HG03520 (cell line): Measurements from ENCODE around the gene OR10A2.
"Not testable (repeated sequence)": the region's sequence is repeated elsewhere in the genome, so short reads cannot be mapped to it uniquely, and the experiment has no call there.

Experiments
- ATAC-seq: cut with Tn5 transposase; IDR thresholded peaks from one replicate; pipeline ENCODE4 v1.9.1; 2021; ENCODE audit warnings: mild to moderate bottlenecking, moderate library complexity; ENCODE audit not compliant: unreplicated experiment

Gene OR10A2

GRCh38 chr11:6862961-6863360, at the start of gene OR10A2:
Gene OR10A2 (plus strand): TSS chr11:6863057. CDS start chr11:6869755, 6,698 bp downstream.
- no peak for ATAC-seq

GRCh38 chr11:6813656-6814055, 49.2 kb upstream of the OR10A2 start:
- no peak for ATAC-seq

GRCh38 chr11:6817694-6818093, 45.2 kb upstream of the OR10A2 start:
- ATAC-seq, result no peak

- ATAC-seq, result no peak
These were observed 43.9 kb upstream of the OR10A2 start for GRCh38 chr11:6818967-6819366.

GRCh38 chr11:6824136-6824823, 38.6 kb upstream of the OR10A2 start:
- ATAC-seq, result no peak

- no peak for ATAC-seq
These were observed 37.6 kb upstream of the OR10A2 start for GRCh38 chr11:6825231-6825744.

GRCh38 chr11:6828103-6828502, 34.8 kb upstream of the OR10A2 start:
- no peak for ATAC-seq

GRCh38 chr11:6833356-6833755, 29.5 kb upstream of the OR10A2 start:
- ATAC-seq, result no peak

GRCh38 chr11:6834021-6834420, 28.8 kb upstream of the OR10A2 start:
- no peak for ATAC-seq

- no peak for ATAC-seq
These were observed 21.2 kb upstream of the OR10A2 start for GRCh38 chr11:6841694-6842093.

GRCh38 chr11:6843670-6844069, 19.2 kb upstream of the OR10A2 start:
- no peak for ATAC-seq

- no peak for ATAC-seq
These were observed 18.5 kb upstream of the OR10A2 start for GRCh38 chr11:6844356-6844755.

- no peak for ATAC-seq
These were observed 17.5 kb upstream of the OR10A2 start, which contains the start of gene OR10A5 for GRCh38 chr11:6845383-6845782. Gene OR10A5 (plus strand): TSS chr11:6845683. CDS start chr11:6845683, 0 bp downstream.

- no peak for ATAC-seq
These were observed 12.3 kb upstream of the OR10A2 start for GRCh38 chr11:6850526-6850925.

- not testable (repeated sequence) for ATAC-seq
These were observed 8.1 kb upstream of the OR10A2 start for GRCh38 chr11:6854801-6855200.

GRCh38 chr11:6855971-6856541, 6.8 kb upstream of the OR10A2 start:
- no peak for ATAC-seq

GRCh38 chr11:6856871-6857270, 6.0 kb upstream of the OR10A2 start:
- ATAC-seq, result peak; percentile 92

GRCh38 chr11:6864438-6864837, 1.6 kb downstream of the OR10A2 start:
- ATAC-seq, result no peak

- ATAC-seq, result no peak
These were observed 8.4 kb downstream of the OR10A2 start for GRCh38 chr11:6871278-6871677.

- no peak for ATAC-seq
These were observed 12.9 kb downstream of the OR10A2 start for GRCh38 chr11:6875761-6876160.

GRCh38 chr11:6876325-6876724, 13.5 kb downstream of the OR10A2 start, which contains the start of gene OR10A4:
Gene OR10A4 (plus strand): TSS chr11:6876625. CDS start chr11:6876648, 23 bp downstream.
- ATAC-seq, result no peak

- no peak for ATAC-seq
These were observed 14.1 kb downstream of the OR10A2 start for GRCh38 chr11:6876914-6877313.
